ACC112 (cell line): ENCODE results near the gene BEGAIN.

ENCODE experiments used
- H2AFZ ChIP-seq: fragments of 200-600 bp; sonication (generic); one replicate; pipeline ENCODE4 v1.6.0; 2017; ENCODE audit warnings: antibody characterized with exemption, low read length; ENCODE audit not compliant: unreplicated experiment
- H3K27ac ChIP-seq: fragments of 200-600 bp; sonication (generic); 2 replicates; pipeline ENCODE4 v1.5.1; 2014; ENCODE audit warnings: low read depth, mild to moderate bottlenecking, antibody characterized with exemption, low read length, moderate library complexity
- H3K27me3 ChIP-seq: fragments of 200-600 bp; sonication (generic); 2 replicates; pipeline ENCODE4 v1.6.1; 2014; ENCODE audit warnings: mild to moderate bottlenecking, antibody characterized with exemption, low read length, moderate library complexity, mixed read lengths; ENCODE audit not compliant: insufficient read depth
- H3K36me3 ChIP-seq: fragments of 200-600 bp; sonication (generic); 2 replicates; pipeline ENCODE4 v1.6.1; 2016; ENCODE audit warnings: mild to moderate bottlenecking, antibody characterized with exemption, low read length, moderate library complexity, mixed read lengths; ENCODE audit not compliant: insufficient read depth
- H3K4me1 ChIP-seq: fragments of 200-600 bp; sonication (generic); one replicate; pipeline ENCODE4 v1.6.1; 2016; ENCODE audit warnings: low read length, mixed read lengths; ENCODE audit not compliant: insufficient read depth, unreplicated experiment, control insufficient read depth
- H3K4me3 ChIP-seq: fragments of 200-600 bp; sonication (generic); 2 replicates; pipeline ENCODE4 v1.5.1; 2014; ENCODE audit warnings: mild to moderate bottlenecking, low read depth, low read length
- H3K79me2 ChIP-seq: fragments of 200-600 bp; sonication (generic); one replicate; pipeline ENCODE4 v1.6.0; 2016; ENCODE audit warnings: low read length; ENCODE audit not compliant: control insufficient read depth, unreplicated experiment, insufficient read depth

Gene BEGAIN

GRCh38 chr14:100615736-100616695, 28.8 kb upstream of the BEGAIN start:
- no peaks in the 10 kb centered on the region for H3K36me3 ChIP-seq
- no peak overlapping the region for H3K27ac ChIP-seq
- no peak overlapping the region for H2AFZ ChIP-seq
- H3K27me3 ChIP-seq = peaks cover 45% of the 10 kb centered on the region
- H3K4me3 ChIP-seq = no peak overlapping the region
- peaks cover 10% of the 10 kb centered on the region for H3K4me1 ChIP-seq
- no peaks in the 10 kb centered on the region for H3K79me2 ChIP-seq

GRCh38 chr14:100614803-100615202, 27.6 kb upstream of the BEGAIN start:
- Histone ChIP-seq H3K36me3 (no peaks in the 10 kb centered on the region), H3K4me1 (peaks cover 10% of the 10 kb centered on the region), H3K27me3 (peaks cover 33% of the 10 kb centered on the region), H3K79me2 (no peaks in the 10 kb centered on the region), H3K4me3 (no peak overlapping the region), H2AFZ (no peak overlapping the region), H3K27ac (no peak overlapping the region)

- no peak overlapping the region for H3K4me3 ChIP-seq
- no peaks in the 10 kb centered on the region for H3K79me2 ChIP-seq
- H3K4me1 ChIP-seq = peaks cover 5% of the 10 kb centered on the region
- H2AFZ ChIP-seq = no peak overlapping the region
- no peak overlapping the region for H3K27ac ChIP-seq
- peaks cover 15% of the 10 kb centered on the region for H3K27me3 ChIP-seq
- no peaks in the 10 kb centered on the region for H3K36me3 ChIP-seq
These were observed 25.8 kb upstream of the BEGAIN start for GRCh38 chr14:100612986-100613385.

DNA sequence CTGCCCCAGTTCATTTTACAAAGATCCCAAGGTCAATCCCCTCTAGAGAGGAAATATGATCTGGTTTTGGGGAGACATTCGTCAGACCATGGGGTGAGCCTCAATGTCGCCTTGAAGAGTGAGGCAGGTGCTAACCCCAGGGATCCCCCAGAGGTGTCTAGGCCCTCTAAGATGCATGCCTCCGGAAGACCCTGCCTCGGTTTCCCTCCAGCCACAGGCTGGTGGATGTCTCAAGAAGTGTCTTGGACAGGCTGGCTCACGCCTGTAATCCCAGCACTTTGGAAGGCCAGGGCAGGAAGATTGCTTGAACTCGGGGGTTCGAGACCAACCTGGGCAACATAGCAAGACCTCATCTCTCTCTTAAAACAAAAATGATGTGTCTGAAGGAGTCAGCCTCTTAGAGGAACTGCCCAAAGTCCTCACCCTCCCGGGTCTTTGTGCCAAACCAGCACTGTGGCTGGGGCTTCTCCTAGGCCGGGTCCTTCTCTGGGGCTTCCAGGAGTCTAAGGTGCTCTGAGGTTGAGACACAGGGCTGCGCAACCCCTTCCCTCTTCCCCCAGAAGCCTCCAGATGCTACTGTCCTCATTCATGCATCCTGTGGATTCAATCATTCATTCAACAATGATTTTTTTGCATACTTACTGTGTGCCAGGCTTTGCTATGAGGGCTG, 24.7 kb upstream of the BEGAIN start:
- Histone ChIP-seq H3K79me2 (no peaks in the 10 kb centered on the region), H3K4me3 (no peak overlapping the region), H3K36me3 (no peaks in the 10 kb centered on the region), H2AFZ (no peak overlapping the region), H3K27ac (no peak overlapping the region), H3K27me3 (peaks cover 9% of the 10 kb centered on the region), H3K4me1 (no peaks in the 10 kb centered on the region)

- no peaks in the 10 kb centered on the region for H3K4me1 ChIP-seq
- H3K27ac ChIP-seq = no peak overlapping the region
- H3K4me3 ChIP-seq = no peak overlapping the region
These were observed 23.4 kb upstream of the BEGAIN start for GRCh38 chr14:100610511-100611217.

DNA sequence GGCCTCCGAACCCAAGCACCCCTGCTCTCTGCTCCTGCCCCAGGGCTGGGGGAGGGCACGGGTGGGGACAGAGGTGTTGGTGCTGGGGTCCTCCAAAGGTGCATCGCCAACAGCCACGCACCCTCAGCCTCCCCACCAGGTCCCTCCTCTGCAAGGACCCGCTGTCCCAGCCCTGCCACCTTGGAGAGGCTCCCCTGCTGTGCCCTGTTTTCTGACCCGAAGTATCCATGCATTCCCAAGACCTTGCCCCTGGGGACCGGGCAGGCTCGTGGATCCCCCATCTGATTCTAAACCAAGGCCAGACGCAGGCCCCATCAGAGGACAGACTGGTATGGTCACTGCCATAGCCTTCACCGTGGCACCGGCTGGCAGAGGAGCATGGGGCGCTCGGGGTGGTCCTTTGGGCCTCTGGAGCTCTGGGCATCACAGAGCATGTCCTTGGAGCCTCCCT, 22.7 kb upstream of the BEGAIN start:
- H2AFZ ChIP-seq = no peak overlapping the region
- H3K27ac ChIP-seq = no peak overlapping the region
- H3K27me3 ChIP-seq = peaks cover 14% of the 10 kb centered on the region
- no peaks in the 10 kb centered on the region for H3K79me2 ChIP-seq
- H3K36me3 ChIP-seq = no peaks in the 10 kb centered on the region
- H3K4me1 ChIP-seq = no peaks in the 10 kb centered on the region
- no peak overlapping the region for H3K4me3 ChIP-seq

More at GRCh38 chr14:100610511-100611217, 23.4 kb upstream of the BEGAIN start:
- H3K79me2 ChIP-seq = no peaks in the 10 kb centered on the region
- no peaks in the 10 kb centered on the region for H3K36me3 ChIP-seq
- no peak overlapping the region for H2AFZ ChIP-seq
- peaks cover 14% of the 10 kb centered on the region for H3K27me3 ChIP-seq

DNA sequence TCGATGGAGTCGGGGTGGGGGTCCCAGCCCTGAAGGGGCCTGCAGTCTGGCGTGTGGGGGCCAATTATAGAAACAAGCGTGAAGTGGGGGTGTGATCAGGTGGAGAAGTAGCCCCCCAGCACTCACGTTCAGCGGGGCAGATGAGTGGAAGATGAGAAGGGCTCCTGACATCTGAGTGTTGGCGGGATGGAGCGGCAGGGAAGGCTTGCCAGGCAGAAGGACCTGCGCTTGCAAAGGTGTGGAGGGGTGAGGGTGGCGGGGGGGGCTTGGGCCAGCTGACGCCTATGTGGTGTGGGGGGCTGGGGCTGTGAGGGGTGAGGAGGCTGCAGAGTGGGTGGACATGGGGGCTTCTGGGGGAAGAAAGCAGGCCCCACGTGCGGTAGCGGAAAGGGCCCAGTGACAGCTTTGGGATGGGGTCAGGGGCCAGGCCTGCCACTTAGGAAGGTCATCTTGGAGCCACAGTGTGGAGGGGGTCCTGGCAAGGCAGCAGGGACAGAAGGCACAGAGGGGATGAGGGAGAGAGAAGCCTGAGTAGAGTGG, 22.2 kb upstream of the BEGAIN start:
- H3K4me3 ChIP-seq = no peak overlapping the region
- no peaks in the 10 kb centered on the region for H3K79me2 ChIP-seq
- no peak overlapping the region for H3K27ac ChIP-seq
- H3K27me3 ChIP-seq = peaks cover 14% of the 10 kb centered on the region
- H3K4me1 ChIP-seq = no peaks in the 10 kb centered on the region
- no peak overlapping the region for H2AFZ ChIP-seq
- H3K36me3 ChIP-seq = no peaks in the 10 kb centered on the region

DNA sequence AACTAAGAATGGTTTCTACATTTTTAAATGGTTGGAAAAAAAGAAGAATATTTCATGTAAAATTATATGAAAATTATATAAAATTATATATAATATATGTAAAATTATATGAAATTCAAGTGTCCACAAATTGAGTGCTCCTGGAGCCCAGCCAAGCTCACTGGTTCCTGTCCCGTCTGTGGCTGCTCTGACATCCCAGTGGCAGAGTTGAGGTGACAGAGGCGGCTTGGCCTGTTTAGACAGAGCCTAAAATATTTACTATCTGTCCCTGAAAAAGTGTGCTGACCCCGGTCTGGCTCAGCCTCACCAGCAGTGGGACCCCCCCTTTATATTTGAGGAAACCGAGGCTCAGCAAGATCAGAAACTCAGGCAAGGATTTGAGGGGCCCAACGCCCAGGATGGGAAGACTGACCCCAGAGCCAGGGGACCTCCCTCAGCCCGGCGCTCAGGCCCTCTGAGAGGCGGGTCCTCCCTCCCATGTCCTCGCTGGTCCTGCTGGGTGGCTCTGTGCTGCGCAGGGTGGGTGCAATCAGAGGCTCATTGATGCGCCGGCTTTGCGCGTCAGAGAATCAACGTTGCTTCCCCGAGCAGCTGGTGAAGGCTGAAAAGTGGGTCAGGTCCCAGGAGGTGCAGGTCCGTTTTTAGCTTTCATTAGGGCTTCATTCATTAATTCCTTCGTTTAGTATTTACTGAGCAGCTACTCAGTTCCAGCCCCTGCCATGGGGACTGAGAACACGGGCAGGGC, 21.5 kb upstream of the BEGAIN start:
- Histone ChIP-seq H3K4me3 (no peak overlapping the region), H3K27ac (no peak overlapping the region), H3K79me2 (no peaks in the 10 kb centered on the region), H2AFZ (no peak overlapping the region), H3K4me1 (no peaks in the 10 kb centered on the region), H3K36me3 (no peaks in the 10 kb centered on the region), H3K27me3 (peaks cover 14% of the 10 kb centered on the region)

DNA sequence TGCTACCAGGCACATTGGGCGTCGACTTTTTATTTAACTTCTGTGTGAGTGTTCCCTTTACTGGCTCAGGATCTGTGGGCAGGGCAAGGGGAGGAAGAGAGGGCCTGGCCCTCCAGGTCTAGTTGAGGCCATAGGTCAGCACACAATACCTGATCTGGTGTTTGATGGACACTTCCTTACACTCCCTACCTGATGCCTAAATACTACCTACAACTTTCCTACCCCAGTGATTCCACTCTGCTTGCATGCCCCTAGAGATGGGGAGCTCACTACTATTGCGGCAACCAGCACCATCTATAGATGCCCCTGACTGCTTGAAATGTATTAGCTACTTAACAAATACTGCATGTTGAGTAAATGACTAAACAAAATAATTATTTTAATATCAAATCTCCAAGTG, 20.8 kb upstream of the BEGAIN start:
- Histone ChIP-seq H3K4me3 (no peak overlapping the region), H3K27me3 (peaks cover 15% of the 10 kb centered on the region), H2AFZ (no peak overlapping the region), H3K4me1 (no peaks in the 10 kb centered on the region), H3K36me3 (no peaks in the 10 kb centered on the region), H3K79me2 (no peaks in the 10 kb centered on the region), H3K27ac (no peak overlapping the region)

GRCh38 chr14:100607611-100607956, 20.4 kb upstream of the BEGAIN start:
- peaks cover 20% of the 10 kb centered on the region for H3K27me3 ChIP-seq
- H3K4me3 ChIP-seq = no peak overlapping the region

More at GRCh38 chr14:100607611-100607956, 20.4 kb upstream of the BEGAIN start:
- Histone ChIP-seq H3K27ac (no peak overlapping the region), H3K4me1 (no peaks in the 10 kb centered on the region), H2AFZ (no peak overlapping the region), H3K79me2 (no peaks in the 10 kb centered on the region), H3K36me3 (no peaks in the 10 kb centered on the region)
